Heart right ventricle (tissue), 16 donors: ENCODE measurements around the gene RAB3IL1. TPM values are rescaled to one million over a fixed set of nuclear protein-coding genes. Genes with fewer than 3 reads are reported as not detected.

Source experiments
- ATAC-seq, 8 donors: fragments of 200-7000 bp; cut with Tn5 transposase; one replicate each; pipeline ENCODE4 v1.9.1; 2020; ENCODE audit warnings: mild to moderate bottlenecking in 8 of 8, moderate library complexity in 8 of 8, moderate number of reproducible peaks in 1 of 8
- DNase-seq, 2 donors: peaks; one replicate each; pipeline ENCODE4 v3.0.0-alpha.2; 2020
- H3K27ac ChIP-seq, 10 donors: fragments of 200-600 bp; sonication (generic) in 2 of 10; one replicate each; pipeline versions ENCODE4 v1.5.0 to v1.8.0; 2020 to 2022; ENCODE audit warnings: mild to moderate bottlenecking in 3 of 10
- H3K27me3 ChIP-seq, 7 donors: fragments of 200-600 bp; one replicate each; pipeline ENCODE4 v1.8.0; 2021 to 2022; ENCODE audit warnings: mild to moderate bottlenecking in 2 of 7
- H3K36me3 ChIP-seq, 9 donors: fragments of 200-600 bp; sonication (generic) in 1 of 9; one replicate each; pipeline versions ENCODE4 v1.5.0 to v1.8.0; 2020 to 2022; ENCODE audit warnings: mild to moderate bottlenecking in 2 of 9
- H3K4me1 ChIP-seq, 9 donors: fragments of 200-600 bp; sonication (generic) in 1 of 9; one replicate each; pipeline versions ENCODE4 v1.5.0 to v1.8.0; 2020 to 2022; ENCODE audit warnings: mild to moderate bottlenecking in 4 of 9
- H3K4me3 ChIP-seq, 10 donors: fragments of 200-600 bp; sonication (generic) in 2 of 10; one replicate each; pipeline versions ENCODE4 v1.5.0 to v1.8.0; 2020 to 2022; ENCODE audit warnings: mild to moderate bottlenecking in 7 of 10, moderate library complexity in 2 of 10
- H3K9me3 ChIP-seq, 11 donors: fragments of 200-600 bp in 10 of 11; sonication (generic) in 2 of 11; one replicate each; pipeline versions ENCODE4 v1.5.0 to v1.8.0; 2013 to 2022; ENCODE audit warnings: mild to moderate bottlenecking in 2 of 11, control low read depth in 1 of 11, moderate library complexity in 1 of 11
- WGBS, 2 donors: extraction: QIAGEN DNeasy Blood & Tissue Kit; methylation state at CpG; one replicate each; pipeline ENCODE4 v1.1.7; 2013; ENCODE audit warnings: inconsistent platforms in 1 of 2; 5-methylcytosine and 5-hydroxymethylcytosine counted together
- intact Hi-C, 10 donors: fragments of 100-400 bp; cut with DNase I; formaldehyde crosslinking; loops; one replicate each; pipeline versions ENCODE4 v1.11.1 to v1.14.2; 2022
- polyA plus RNA-seq, 2 donors: library from polyadenylated mRNA; stranded (reverse); fragments of 200-250 nt; gene quantifications; one replicate each; pipeline ENCODE4 v1.2.3, GENCODE V29; 2013
- total RNA-seq, 10 donors: library from RNA; stranded (reverse); fragmentation: NEBNext Ultra II Directional in 3 of 10; extraction: Animal tissue kit (Norgen Biotek cat#: 25700) in 3 of 10; gene quantifications; one replicate each; pipeline versions ENCODE4 v1.2.1 to v1.2.4, GENCODE V29; 2021 to 2023
- TF ChIP-seq, protein P1 (sequence below), 9 donors: fragments of 200-600 bp; sonication (generic) in 2 of 9; IDR thresholded peaks; one replicate each; pipeline versions ENCODE4 v1.5.0 to v1.8.0; 2021 to 2022; ENCODE audit warnings: antibody characterized with exemption in 9 of 9, mild to moderate bottlenecking in 5 of 9, moderate library complexity in 1 of 9
- donor health status: Arrhythmogenic right ventricular cardiomyopathy.
- donor health status: ischemic (EF 13 %, LVEDD 7.1; RV severe dilation, severe dysfunction).
- donor health status: healthy with polysubstance abuse.
- donor health status: DM: no; HTN: yes; CAD: no.
- donor health status: DM: no; HTN: no; CAD: no.
- donor health status: ischemic (EF 25% LVEDD 6.9; RV normal size, moderate dysfunction).
- donor health status: ischemic (EF 25% LVEDD 5.7; RV mildly dilated, moderate dysfunction).
- donor health status: healthy.
- donor health status: DM: yes; HTN: yes; CAD: no.
- donor health status: Ischemic cardiomyopathy.
- donor health status: ischemic (EF 35%, LVEDD 5.7; RV mildly dilated, moderate dysfunction).
- donor health status: nonischemic (EF 11% LVEDD 7.7; RV severe dilation, severe dysfunction).
- donor health status: DM: yes; HTN: yes; CAD: no.
- donor health status: PGD.
- donor health status: ischemic (EF 29% LVEDD 5.4; RV normal size, mild dysfunction).
- donor health status: nonischemic (EF 23%, LVEDD 6.1; RV moderate dilation, normal function).

RAB3IL1 gene
- total and polyA plus RNA-seq, 12 donors = 3.7 to 11.1 (median 7.5) TPM

DNA sequence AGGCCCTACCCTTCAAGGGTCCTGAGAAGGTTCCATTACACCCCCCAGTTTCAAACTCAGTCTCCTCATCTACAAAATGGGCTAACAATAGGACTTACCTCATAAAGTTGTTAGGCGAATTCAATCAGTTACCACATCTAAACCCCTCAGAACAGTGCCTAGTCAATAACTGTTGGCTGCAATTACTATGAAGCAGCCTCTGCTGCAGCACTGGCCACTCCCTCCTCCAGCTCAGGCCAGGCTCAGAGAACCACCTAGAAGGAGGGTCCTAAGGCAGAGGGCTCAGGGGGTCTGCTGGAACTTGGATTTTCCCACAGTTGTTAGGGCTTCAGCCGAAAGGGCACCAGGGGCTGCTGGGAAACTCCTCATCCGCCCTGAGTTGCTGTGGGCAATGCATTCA, 30.7 kb downstream of the RAB3IL1 start:
- TF ChIP-seq, protein P1, sequence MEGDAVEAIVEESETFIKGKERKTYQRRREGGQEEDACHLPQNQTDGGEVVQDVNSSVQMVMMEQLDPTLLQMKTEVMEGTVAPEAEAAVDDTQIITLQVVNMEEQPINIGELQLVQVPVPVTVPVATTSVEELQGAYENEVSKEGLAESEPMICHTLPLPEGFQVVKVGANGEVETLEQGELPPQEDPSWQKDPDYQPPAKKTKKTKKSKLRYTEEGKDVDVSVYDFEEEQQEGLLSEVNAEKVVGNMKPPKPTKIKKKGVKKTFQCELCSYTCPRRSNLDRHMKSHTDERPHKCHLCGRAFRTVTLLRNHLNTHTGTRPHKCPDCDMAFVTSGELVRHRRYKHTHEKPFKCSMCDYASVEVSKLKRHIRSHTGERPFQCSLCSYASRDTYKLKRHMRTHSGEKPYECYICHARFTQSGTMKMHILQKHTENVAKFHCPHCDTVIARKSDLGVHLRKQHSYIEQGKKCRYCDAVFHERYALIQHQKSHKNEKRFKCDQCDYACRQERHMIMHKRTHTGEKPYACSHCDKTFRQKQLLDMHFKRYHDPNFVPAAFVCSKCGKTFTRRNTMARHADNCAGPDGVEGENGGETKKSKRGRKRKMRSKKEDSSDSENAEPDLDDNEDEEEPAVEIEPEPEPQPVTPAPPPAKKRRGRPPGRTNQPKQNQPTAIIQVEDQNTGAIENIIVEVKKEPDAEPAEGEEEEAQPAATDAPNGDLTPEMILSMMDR (IDR thresholded peaks at IDR 0.05) = no peak
- intact Hi-C loops = loop anchor here in 3 of 10 donors (1.0 to 5.0 kb wide), 2 partner anchors 69 to 88 kb away; partner anchors contain the start of gene FADS1 (in 3 of the 3)
- no peak for DNase-seq
- Histone ChIP-seq H3K4me3 (no peak overlapping the region), H3K27ac (peak overlapping the region in 6 of 10 donors; percentile 75 to 97 (median 96)), H3K9me3 (no peaks in the 10 kb centered on the region), H3K36me3 (peaks cover 0 to 9% (median 0%) of the 10 kb centered on the region in 9 donors), H3K4me1 (peaks cover 14 to 91% (median 74%) of the 10 kb centered on the region in 9 donors), H3K27me3 (no peaks in the 10 kb centered on the region)
- WGBS, 2 donors = 96 to 97% methylated on average over 3 of the region's 3 CpGs
- ATAC-seq = no peak

DNA sequence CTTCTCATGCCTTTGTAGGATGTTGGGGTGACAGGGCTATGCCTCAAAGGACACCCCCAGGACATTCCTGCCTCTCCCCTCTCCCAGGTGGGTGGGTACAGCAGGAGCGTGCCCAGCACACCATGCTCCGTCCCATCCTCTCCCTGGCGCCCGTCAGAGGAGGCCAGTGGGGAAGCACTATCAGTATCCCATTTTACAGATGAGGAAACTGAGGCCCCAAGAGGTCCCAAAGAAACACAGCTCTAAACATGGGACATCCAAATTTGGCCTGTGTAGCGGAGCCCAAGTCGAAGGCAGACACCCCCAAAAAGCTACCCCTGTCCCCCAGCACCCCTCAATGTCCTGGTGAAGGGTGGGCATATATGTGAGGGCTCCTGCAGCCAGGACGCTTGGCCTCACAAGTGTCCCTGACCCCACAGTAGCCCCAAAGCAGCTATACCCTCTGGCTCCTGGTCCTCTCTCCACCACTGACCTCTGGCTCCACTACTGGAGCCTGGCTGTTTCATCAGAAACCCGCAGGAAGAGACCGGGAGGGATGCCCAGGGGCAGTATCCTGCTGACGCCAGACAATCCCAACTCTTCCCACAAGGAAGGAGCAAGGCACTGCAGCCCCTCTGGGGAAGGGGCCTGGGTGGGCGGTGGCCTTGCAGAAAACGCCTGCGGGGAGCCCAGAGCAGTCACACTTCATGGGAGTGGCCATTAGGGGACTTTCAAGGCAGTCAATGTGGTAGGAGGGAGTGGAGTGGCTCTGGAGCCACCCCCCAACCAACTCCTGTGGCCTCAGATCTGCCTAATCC, 31.4 kb downstream of the RAB3IL1 start:
- Histone ChIP-seq H3K27ac (peak overlapping the region in 7 of 10 donors; percentile 14 to 97 (median 75)), H3K9me3 (no peaks in the 10 kb centered on the region), H3K36me3 (peaks cover 0 to 9% (median 0%) of the 10 kb centered on the region in 9 donors), H3K4me3 (no peak overlapping the region), H3K4me1 (peaks cover 15 to 96% (median 78%) of the 10 kb centered on the region in 9 donors), H3K27me3 (no peaks in the 10 kb centered on the region)
- DNase-seq (no peak), ATAC-seq (no peak)
- TF ChIP-seq, protein P1 (IDR thresholded peaks at IDR 0.05) = no peak
- WGBS, 2 donors = 90 to 96% methylated on average over 13 of the region's 13 CpGs
- intact Hi-C loops = loop anchor here in 3 of 10 donors (5.0 kb wide), 1 partner anchor 69 kb away; the partner anchor contains the start of gene FADS1 (in 3 of the 3)

- peaks cover 15 to 96% (median 79%) of the 10 kb centered on the region in 9 donors for H3K4me1 ChIP-seq
Observed at GRCh38 chr11:61885166-61885778, 32.1 kb downstream of the RAB3IL1 start.

DNA sequence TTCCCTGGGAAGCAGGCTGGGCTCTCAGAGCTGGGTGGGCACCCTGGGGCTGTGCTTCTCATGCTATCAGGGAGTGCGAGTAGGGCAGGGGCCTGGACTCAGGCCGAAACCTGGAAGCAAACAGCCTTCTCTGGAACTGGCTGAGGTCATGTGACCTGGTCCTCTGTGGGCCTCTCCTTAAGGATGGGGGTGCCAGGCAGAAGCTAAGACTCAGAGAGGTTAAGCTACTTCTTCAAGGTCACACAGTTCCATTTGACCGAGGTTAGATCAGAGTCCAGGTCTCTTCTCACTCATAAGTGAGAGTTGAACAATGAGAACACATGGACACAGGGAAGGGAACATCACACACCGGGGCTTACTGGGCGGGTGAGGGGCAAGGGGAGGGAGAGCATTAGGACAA, 33.4 kb downstream of the RAB3IL1 start:
- Histone ChIP-seq H3K27ac (peak overlapping the region in 2 of 10 donors; percentile 37 to 51), H3K9me3 (no peaks in the 10 kb centered on the region)
- TF ChIP-seq, protein P1 (IDR thresholded peaks at IDR 0.05) = no peak

More at GRCh38 chr11:61885166-61885778, 32.1 kb downstream of the RAB3IL1 start:
- DNase-seq = no peak
- Histone ChIP-seq H3K36me3 (peaks cover 0 to 9% (median 0%) of the 10 kb centered on the region in 9 donors), H3K27ac (peak overlapping the region in 5 of 10 donors; percentile 16 to 94 (median 34)), H3K27me3 (no peaks in the 10 kb centered on the region), H3K9me3 (no peaks in the 10 kb centered on the region), H3K4me3 (no peak overlapping the region)
- WGBS, 2 donors = 82 to 89% methylated on average over 7 of the region's 7 CpGs
- intact Hi-C loops = loop anchor here in 3 of 10 donors (5.0 kb wide), 1 partner anchor 68 kb away; the partner anchor contains the start of gene FADS1 (in 3 of the 3)
- ATAC-seq = no peak
- TF ChIP-seq, protein P1 (IDR thresholded peaks at IDR 0.05) = no peak

More for the DNA sequence above, 33.4 kb downstream of the RAB3IL1 start:
- Histone ChIP-seq H3K36me3 (peaks cover 0 to 17% (median 5%) of the 10 kb centered on the region in 9 donors), H3K4me3 (no peak overlapping the region), H3K4me1 (peaks cover 15 to 95% (median 76%) of the 10 kb centered on the region in 9 donors), H3K27me3 (no peaks in the 10 kb centered on the region)
- intact Hi-C loops = no loop called here
- DNase-seq = no peak
- no peak for ATAC-seq
- WGBS, 2 donors = 72 to 86% methylated on average over 5 of the region's 5 CpGs
